Cardiac muscle cell (in vitro differentiated cells and primary cell): Measurements from ENCODE around the gene CPLANE2. TPM values are rescaled to one million over a fixed set of nuclear protein-coding genes. Genes with fewer than 3 reads are reported as not detected.
"Not testable (repeated sequence)": the region's sequence is repeated elsewhere in the genome, so short reads cannot be mapped to it uniquely, and the experiment has no call there.

Source experiments
- DNase-seq, 2 donors: peaks; one replicate each; pipeline versions ENCODE4 v3.0.0 to v3.0.0-alpha.2; 2010 to 2017; ENCODE audit warnings: low read depth in 1 of 2, low spot score in 1 of 2
- H3K27ac ChIP-seq: fragments of 200-600 bp; sonication (generic); 2 replicates; pipeline ENCODE4 v1.5.1; 2016
- H3K27me3 ChIP-seq: fragments of 200-600 bp; sonication (generic); 2 replicates; pipeline ENCODE4 v1.6.0; 2016; ENCODE audit warnings: control low read depth
- H3K36me3 ChIP-seq: fragments of 200-600 bp; sonication (generic); 2 replicates; pipeline ENCODE4 v1.5.1; 2016; ENCODE audit warnings: control low read depth
- H3K4me1 ChIP-seq: fragments of 200-600 bp; sonication (generic); 2 replicates; pipeline ENCODE4 v1.8.1; 2017; ENCODE audit warnings: low read depth, mild to moderate bottlenecking, mixed run types
- H3K4me3 ChIP-seq: fragments of 200-600 bp; sonication (generic); 2 replicates; pipeline ENCODE4 v1.5.1; 2016; ENCODE audit warnings: mild to moderate bottlenecking
- H3K9me3 ChIP-seq: fragments of 200-600 bp; sonication (generic); 2 replicates; pipeline ENCODE4 v1.5.1; 2017; ENCODE audit warnings: low read depth, mild to moderate bottlenecking, control low read depth
- CTCF ChIP-seq: IDR thresholded peaks from 2 replicates; pipeline ENCODE4 v1.5.1; 2012; ENCODE audit warnings: low read depth, mild to moderate bottlenecking, low read length
- polyA plus RNA-seq: library from polyadenylated mRNA; unstranded; fragments of >200 nt; fragmentation: Nextera tagmentation; extraction: Ambion mirVana; gene quantifications from 2 replicates; pipeline ENCODE4 v1.2.1, GENCODE V29; 2016
- total RNA-seq: library from RNA; depleted of rRNA; stranded (reverse); fragments of >200 nt; gene quantifications from 2 replicates; pipeline ENCODE4 v1.2.3, GENCODE V29; 2016

The CPLANE2 gene
- total and polyA plus RNA-seq, 2 experiments from 2014 or later = 9.1 to 26.5 TPM

DNA sequence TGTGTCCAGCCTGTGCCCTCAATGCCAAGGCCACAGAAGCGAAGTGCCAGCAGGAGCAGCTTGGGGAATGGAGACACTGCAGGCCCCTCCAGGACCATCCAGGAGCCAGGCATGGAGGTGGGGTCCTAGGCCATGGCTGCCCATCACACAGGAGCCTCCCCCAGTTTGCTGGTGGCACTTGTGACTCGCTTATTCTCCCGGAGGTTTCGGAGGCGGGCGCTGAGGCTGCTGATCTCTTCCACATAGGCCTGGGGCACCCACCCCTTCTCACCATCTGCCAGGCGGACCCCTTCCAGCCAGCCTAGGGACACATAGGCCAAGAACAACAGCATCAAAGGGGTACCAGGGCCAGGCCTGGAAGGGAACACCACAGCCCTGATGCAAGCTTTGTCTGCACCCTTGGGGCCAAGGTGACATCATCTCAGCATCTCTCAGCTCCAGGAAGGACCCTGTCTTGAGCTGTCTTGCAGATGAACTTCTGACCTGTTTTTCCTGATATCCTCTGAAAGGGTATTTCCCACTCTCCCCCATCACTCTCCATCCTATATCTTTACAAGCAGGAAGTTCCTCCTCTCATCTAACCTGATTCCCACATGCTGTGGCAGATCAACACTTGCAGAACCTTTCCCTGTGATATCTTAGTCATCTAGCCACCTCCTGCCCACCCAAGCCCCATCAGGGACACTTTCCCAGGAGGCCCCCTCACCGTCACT is 38.4 kb downstream of the CPLANE2 start:
- no peak for TF ChIP-seq CTCF
- H3K27me3 ChIP-seq = no peaks in the 10 kb centered on the region
- no peaks in the 10 kb centered on the region for H3K9me3 ChIP-seq
- peaks cover 9% of the 10 kb centered on the region for H3K4me1 ChIP-seq
- no peak overlapping the region for H3K4me3 ChIP-seq
- H3K36me3 ChIP-seq = no peaks in the 10 kb centered on the region
- DNase-seq = no peak
- H3K27ac ChIP-seq = no peak overlapping the region

- Histone ChIP-seq H3K27ac (no peak overlapping the region), H3K4me3 (no peak overlapping the region), H3K36me3 (no peaks in the 10 kb centered on the region), H3K4me1 (no peaks in the 10 kb centered on the region), H3K9me3 (no peaks in the 10 kb centered on the region), H3K27me3 (no peaks in the 10 kb centered on the region)
- DNase-seq = no peak
- TF ChIP-seq CTCF = no peak
Measured at GRCh38 chr1:16196874-16197273, 40.1 kb downstream of the CPLANE2 start.

- not testable (repeated sequence) for DNase-seq, H3K27ac ChIP-seq, H3K4me3 ChIP-seq, H3K36me3 ChIP-seq, H3K4me1 ChIP-seq, H3K27me3 ChIP-seq, H3K9me3 ChIP-seq
Measured at GRCh38 chr1:16196139-16196538, 40.8 kb downstream of the CPLANE2 start.

- TF ChIP-seq CTCF = no peak
- Histone ChIP-seq H3K9me3 (no peaks in the 10 kb centered on the region), H3K27me3 (no peaks in the 10 kb centered on the region), H3K27ac (no peak overlapping the region), H3K4me3 (no peak overlapping the region), H3K4me1 (no peaks in the 10 kb centered on the region), H3K36me3 (no peaks in the 10 kb centered on the region)
- DNase-seq = no peak
Measured at GRCh38 chr1:16195518-16195905, 41.5 kb downstream of the CPLANE2 start.

- no peak for DNase-seq
- no peak overlapping the region for H3K27ac ChIP-seq
- no peaks in the 10 kb centered on the region for H3K9me3 ChIP-seq
- H3K4me1 ChIP-seq = no peaks in the 10 kb centered on the region
- no peaks in the 10 kb centered on the region for H3K36me3 ChIP-seq
- H3K4me3 ChIP-seq = no peak overlapping the region
- H3K27me3 ChIP-seq = no peaks in the 10 kb centered on the region
- no peak for TF ChIP-seq CTCF
Measured at GRCh38 chr1:16191916-16192546, 45.0 kb downstream of the CPLANE2 start.

- no peaks in the 10 kb centered on the region for H3K27me3 ChIP-seq
- H3K4me1 ChIP-seq = no peaks in the 10 kb centered on the region
- no peaks in the 10 kb centered on the region for H3K9me3 ChIP-seq
- H3K27ac ChIP-seq = no peak overlapping the region
- no peak for TF ChIP-seq CTCF
- no peaks in the 10 kb centered on the region for H3K36me3 ChIP-seq
- H3K4me3 ChIP-seq = no peak overlapping the region
- DNase-seq = no peak
Measured at GRCh38 chr1:16191309-16191708, 45.7 kb downstream of the CPLANE2 start.
